Measurements from ENCODE around the gene TMPO. TPM values are rescaled to one million over a fixed set of nuclear protein-coding genes. Genes with fewer than 3 reads are reported as not detected.

TMPO gene
- total RNA-seq, 1 donor from 2014 or later, result 53.8 TPM

GRCh38 chr12:98530068-98530467 is 14.7 kb downstream of the TMPO start:
- H3K27me3 Mint-ChIP-seq (ENCODE audit: unreplicated experiment), result no peaks in the 10 kb centered on the region
- no peak for DNase-seq (ENCODE audit: extremely low spot score, unreplicated experiment)
- no peak overlapping the region for H3K4me3 Mint-ChIP-seq (ENCODE audit: unreplicated experiment)
- peaks cover 8% of the 10 kb centered on the region for H3K36me3 Mint-ChIP-seq (ENCODE audit: unreplicated experiment)
- peaks cover 18% of the 10 kb centered on the region for H3K4me1 Mint-ChIP-seq (ENCODE audit: unreplicated experiment)
- TF ChIP-seq CTCF (IDR thresholded peaks at IDR 0.05), result no peak
- H3K9me3 Mint-ChIP-seq (ENCODE audit: unreplicated experiment), result no peaks in the 10 kb centered on the region
- no peak overlapping the region for H3K27ac Mint-ChIP-seq (ENCODE audit: unreplicated experiment)

GRCh38 chr12:98532687-98533304 is 17.4 kb downstream of the TMPO start:
- H3K27ac Mint-ChIP-seq (ENCODE audit: unreplicated experiment), result peak overlapping the region; percentile 58
- no peak for DNase-seq (ENCODE audit: extremely low spot score, unreplicated experiment)
- no peaks in the 10 kb centered on the region for H3K27me3 Mint-ChIP-seq (ENCODE audit: unreplicated experiment)

GRCh38 chr12:98533723-98534251 is 18.4 kb downstream of the TMPO start:
- Mint-ChIP-seq H3K4me1 (ENCODE audit: unreplicated experiment) (peaks cover 14% of the 10 kb centered on the region), H3K27ac (ENCODE audit: unreplicated experiment) (peak overlapping the region; percentile 58), H3K9me3 (ENCODE audit: unreplicated experiment) (no peaks in the 10 kb centered on the region), H3K27me3 (ENCODE audit: unreplicated experiment) (no peaks in the 10 kb centered on the region), H3K4me3 (ENCODE audit: unreplicated experiment) (no peak overlapping the region), H3K36me3 (ENCODE audit: unreplicated experiment) (peaks cover 8% of the 10 kb centered on the region)
- no peak for TF ChIP-seq CTCF (IDR thresholded peaks at IDR 0.05)
- DNase-seq (ENCODE audit: extremely low spot score, unreplicated experiment), result no peak

More at GRCh38 chr12:98532687-98533304, 17.4 kb downstream of the TMPO start:
- Mint-ChIP-seq H3K4me3 (ENCODE audit: unreplicated experiment) (no peak overlapping the region), H3K4me1 (ENCODE audit: unreplicated experiment) (peaks cover 14% of the 10 kb centered on the region), H3K36me3 (ENCODE audit: unreplicated experiment) (peaks cover 10% of the 10 kb centered on the region), H3K9me3 (ENCODE audit: unreplicated experiment) (no peaks in the 10 kb centered on the region)
- peak; percentile 60 for TF ChIP-seq CTCF (IDR thresholded peaks at IDR 0.05)

- Mint-ChIP-seq H3K9me3 (ENCODE audit: unreplicated experiment) (no peaks in the 10 kb centered on the region), H3K27ac (ENCODE audit: unreplicated experiment) (no peak overlapping the region), H3K27me3 (ENCODE audit: unreplicated experiment) (no peaks in the 10 kb centered on the region), H3K4me3 (ENCODE audit: unreplicated experiment) (no peak overlapping the region), H3K4me1 (ENCODE audit: unreplicated experiment) (peaks cover 11% of the 10 kb centered on the region), H3K36me3 (ENCODE audit: unreplicated experiment) (peaks cover 19% of the 10 kb centered on the region)
- TF ChIP-seq CTCF (IDR thresholded peaks at IDR 0.05), result no peak
- no peak for DNase-seq (ENCODE audit: extremely low spot score, unreplicated experiment)
These were observed 22.6 kb downstream of the TMPO start for GRCh38 chr12:98538031-98538430.

- DNase-seq (ENCODE audit: extremely low spot score, unreplicated experiment), result no peak
- H3K9me3 Mint-ChIP-seq (ENCODE audit: unreplicated experiment), result no peaks in the 10 kb centered on the region
- no peaks in the 10 kb centered on the region for H3K27me3 Mint-ChIP-seq (ENCODE audit: unreplicated experiment)
- H3K27ac Mint-ChIP-seq (ENCODE audit: unreplicated experiment), result peak overlapping the region; percentile 10
- TF ChIP-seq CTCF (IDR thresholded peaks at IDR 0.05), result no peak
- H3K4me1 Mint-ChIP-seq (ENCODE audit: unreplicated experiment), result peaks cover 14% of the 10 kb centered on the region
- no peak overlapping the region for H3K4me3 Mint-ChIP-seq (ENCODE audit: unreplicated experiment)
- peaks cover 23% of the 10 kb centered on the region for H3K36me3 Mint-ChIP-seq (ENCODE audit: unreplicated experiment)
These were observed 28.3 kb downstream of the TMPO start for GRCh38 chr12:98543701-98544100.

All from osteocyte (in vitro differentiated cells).